Measurements from ENCODE around the gene MYBPHL.

DNA sequence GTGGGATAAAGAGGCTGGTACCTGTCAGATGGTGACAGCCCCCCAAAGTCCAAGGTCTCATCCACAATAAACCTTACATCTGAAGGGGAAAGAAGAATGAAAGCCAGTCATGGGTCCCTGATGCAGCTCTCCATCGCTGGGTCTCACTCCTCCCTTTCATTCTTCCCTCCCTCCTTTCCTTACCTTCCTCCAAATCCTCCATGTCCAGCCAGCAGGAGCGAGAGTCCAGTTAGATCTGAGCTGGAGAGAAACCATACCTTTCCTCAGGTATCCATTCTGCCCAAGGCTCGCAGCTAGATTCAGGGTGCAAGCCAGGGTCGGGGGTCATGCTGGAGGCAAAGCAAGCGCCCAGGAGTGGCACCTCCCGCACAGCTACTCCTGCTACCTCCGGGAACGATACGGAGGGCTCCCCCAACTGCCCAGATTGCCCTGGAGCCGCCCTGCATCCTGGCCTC, 24.3 kb downstream of the MYBPHL start:
- TF ChIP-seq CTCF (conservative IDR thresholded peaks at IDR 0.05; ENCODE audit: low read depth in 2 of 2) (peak in 1 of 2 experiments; percentile 16; a peak in 1 of 4 replicates), POLR2AphosphoS5 (IDR thresholded peaks at IDR 0.05; ENCODE audit: low read depth) (no peak), EZH2 (IDR thresholded peaks at IDR 0.05; ENCODE audit: low read depth, unreplicated experiment) (no peak), EZH2phosphoT487 (IDR thresholded peaks at IDR 0.05; ENCODE audit: unreplicated experiment) (no peak), NANOG (IDR thresholded peaks at IDR 0.05; ENCODE audit: borderline replicate concordance) (no peak), JUNB (IDR thresholded peaks at IDR 0.05; ENCODE audit: unreplicated experiment) (no peak), ETS1 (IDR thresholded peaks at IDR 0.05) (no peak), CREB1 (CRISPR knock-in tag; IDR thresholded peaks at IDR 0.05; ENCODE audit: low read depth) (no peak), ZNF114 (CRISPR knock-in tag; IDR thresholded peaks at IDR 0.05) (no peak)
- TF ChIP-seq, protein P1, sequence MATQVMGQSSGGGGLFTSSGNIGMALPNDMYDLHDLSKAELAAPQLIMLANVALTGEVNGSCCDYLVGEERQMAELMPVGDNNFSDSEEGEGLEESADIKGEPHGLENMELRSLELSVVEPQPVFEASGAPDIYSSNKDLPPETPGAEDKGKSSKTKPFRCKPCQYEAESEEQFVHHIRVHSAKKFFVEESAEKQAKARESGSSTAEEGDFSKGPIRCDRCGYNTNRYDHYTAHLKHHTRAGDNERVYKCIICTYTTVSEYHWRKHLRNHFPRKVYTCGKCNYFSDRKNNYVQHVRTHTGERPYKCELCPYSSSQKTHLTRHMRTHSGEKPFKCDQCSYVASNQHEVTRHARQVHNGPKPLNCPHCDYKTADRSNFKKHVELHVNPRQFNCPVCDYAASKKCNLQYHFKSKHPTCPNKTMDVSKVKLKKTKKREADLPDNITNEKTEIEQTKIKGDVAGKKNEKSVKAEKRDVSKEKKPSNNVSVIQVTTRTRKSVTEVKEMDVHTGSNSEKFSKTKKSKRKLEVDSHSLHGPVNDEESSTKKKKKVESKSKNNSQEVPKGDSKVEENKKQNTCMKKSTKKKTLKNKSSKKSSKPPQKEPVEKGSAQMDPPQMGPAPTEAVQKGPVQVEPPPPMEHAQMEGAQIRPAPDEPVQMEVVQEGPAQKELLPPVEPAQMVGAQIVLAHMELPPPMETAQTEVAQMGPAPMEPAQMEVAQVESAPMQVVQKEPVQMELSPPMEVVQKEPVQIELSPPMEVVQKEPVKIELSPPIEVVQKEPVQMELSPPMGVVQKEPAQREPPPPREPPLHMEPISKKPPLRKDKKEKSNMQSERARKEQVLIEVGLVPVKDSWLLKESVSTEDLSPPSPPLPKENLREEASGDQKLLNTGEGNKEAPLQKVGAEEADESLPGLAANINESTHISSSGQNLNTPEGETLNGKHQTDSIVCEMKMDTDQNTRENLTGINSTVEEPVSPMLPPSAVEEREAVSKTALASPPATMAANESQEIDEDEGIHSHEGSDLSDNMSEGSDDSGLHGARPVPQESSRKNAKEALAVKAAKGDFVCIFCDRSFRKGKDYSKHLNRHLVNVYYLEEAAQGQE (IDR thresholded peaks at IDR 0.05; ENCODE audit: unreplicated experiment) = no peak

Measured in GM23338 (cell line).